Vagina (tissue), 2 donors: ENCODE data around the gene CRYM. TPM values are rescaled to one million over a fixed set of nuclear protein-coding genes. Genes with fewer than 3 reads are reported as not detected.
A peak's percentile ranks its signal among the peaks of the same experiment; 100 is the strongest.

ENCODE experiments used
- DNase-seq, 2 donors: peaks; one replicate each; pipeline ENCODE4 v3.0.0-alpha.2; 2017; ENCODE audit errors: extremely low spot score in 2 of 2
- H3K27ac ChIP-seq: fragments of 200-600 bp; sonication (generic); one replicate; pipeline ENCODE4 v1.5.1; 2019
- H3K27me3 ChIP-seq: fragments of 200-600 bp; sonication (generic); one replicate; pipeline ENCODE4 v1.5.1; 2019
- H3K36me3 ChIP-seq, 2 donors: fragments of 200-600 bp; sonication (generic); one replicate each; pipeline ENCODE4 v1.5.1; 2017 to 2019
- H3K4me1 ChIP-seq: fragments of 200-600 bp; sonication (generic); one replicate; pipeline ENCODE4 v1.5.1; 2019
- H3K4me3 ChIP-seq, 2 donors: fragments of 200-600 bp; sonication (generic); 1 replicate in 1 of 2; 2 replicates in 1 of 2; pipeline ENCODE4 v1.5.1; 2016 to 2019
- H3K9me3 ChIP-seq: fragments of 200-600 bp; sonication (generic); one replicate; pipeline ENCODE4 v1.5.1; 2019
- POLR2A ChIP-seq, 2 donors: fragments of 450-650 bp; IDR thresholded peaks; one replicate each; pipeline ENCODE4 v1.6.1; 2017; ENCODE audit warnings: antibody characterized with exemption in 2 of 2, mild to moderate bottlenecking in 2 of 2, moderate library complexity in 2 of 2
- POLR2AphosphoS5 ChIP-seq, 2 donors: sonication (generic); formaldehyde crosslinking; IDR thresholded peaks; one replicate each; pipeline ENCODE4 v1.9.0; 2017; ENCODE audit warnings: antibody characterized with exemption in 2 of 2, mild to moderate bottlenecking in 2 of 2, low read depth in 1 of 2; ENCODE audit not compliant: insufficient read depth in 1 of 2
- intact Hi-C: fragments of 100-400 bp; cut with DNase I; formaldehyde crosslinking; loops from one replicate; pipeline ENCODE4 v1.15.1; 2023
- total RNA-seq: library from RNA; depleted of rRNA; stranded (reverse); fragments of >200 nt; gene quantifications from one replicate; pipeline ENCODE4 v1.2.3, GENCODE V29; 2016
- TF ChIP-seq, protein P1 (sequence below), 3 experiments: fragments of 450-650 bp in 2 of 3; fragments of 200-600 bp in 1 of 3; sonication (generic) in 1 of 3; IDR thresholded peaks; one replicate each; pipeline ENCODE4 v1.5.1; 2017 to 2019; ENCODE audit warnings: antibody characterized with exemption in 3 of 3, mild to moderate bottlenecking in 2 of 3, moderate library complexity in 2 of 3

Gene CRYM
- total RNA-seq, 1 donor from 2014 or later = 3.9 TPM

DNA sequence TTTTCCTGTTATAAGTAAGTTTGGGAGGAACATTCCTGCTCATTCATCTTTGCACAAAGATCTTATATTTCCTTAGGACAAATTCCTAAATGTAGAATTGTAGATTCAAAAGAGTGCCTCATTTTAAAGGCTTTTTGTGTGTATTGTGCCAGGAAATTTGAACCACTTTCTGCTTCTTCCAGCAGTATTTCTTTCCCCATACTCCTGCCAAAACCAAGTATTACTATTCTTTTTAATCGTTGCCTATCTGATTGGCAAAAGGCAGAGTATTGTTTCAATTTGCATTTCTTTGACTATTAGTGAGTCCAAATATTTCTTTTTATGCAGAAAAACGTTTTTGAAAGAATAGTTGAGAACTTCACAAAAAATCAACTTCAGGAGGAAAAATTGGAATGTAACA is 35.3 kb downstream of the CRYM start:
- H3K27ac ChIP-seq = no peak overlapping the region
- H3K36me3 ChIP-seq = no peaks in the 10 kb centered on the region
- no peaks in the 10 kb centered on the region for H3K4me1 ChIP-seq
- TF ChIP-seq POLR2AphosphoS5 (IDR thresholded peaks at IDR 0.05; ENCODE audit: insufficient read depth in 1 of 2, low read depth in 1 of 2) = no peak
- TF ChIP-seq, protein P1, sequence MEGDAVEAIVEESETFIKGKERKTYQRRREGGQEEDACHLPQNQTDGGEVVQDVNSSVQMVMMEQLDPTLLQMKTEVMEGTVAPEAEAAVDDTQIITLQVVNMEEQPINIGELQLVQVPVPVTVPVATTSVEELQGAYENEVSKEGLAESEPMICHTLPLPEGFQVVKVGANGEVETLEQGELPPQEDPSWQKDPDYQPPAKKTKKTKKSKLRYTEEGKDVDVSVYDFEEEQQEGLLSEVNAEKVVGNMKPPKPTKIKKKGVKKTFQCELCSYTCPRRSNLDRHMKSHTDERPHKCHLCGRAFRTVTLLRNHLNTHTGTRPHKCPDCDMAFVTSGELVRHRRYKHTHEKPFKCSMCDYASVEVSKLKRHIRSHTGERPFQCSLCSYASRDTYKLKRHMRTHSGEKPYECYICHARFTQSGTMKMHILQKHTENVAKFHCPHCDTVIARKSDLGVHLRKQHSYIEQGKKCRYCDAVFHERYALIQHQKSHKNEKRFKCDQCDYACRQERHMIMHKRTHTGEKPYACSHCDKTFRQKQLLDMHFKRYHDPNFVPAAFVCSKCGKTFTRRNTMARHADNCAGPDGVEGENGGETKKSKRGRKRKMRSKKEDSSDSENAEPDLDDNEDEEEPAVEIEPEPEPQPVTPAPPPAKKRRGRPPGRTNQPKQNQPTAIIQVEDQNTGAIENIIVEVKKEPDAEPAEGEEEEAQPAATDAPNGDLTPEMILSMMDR (IDR thresholded peaks at IDR 0.05) = no peak
- TF ChIP-seq POLR2A (IDR thresholded peaks at IDR 0.05) = no peak
- H3K9me3 ChIP-seq = no peaks in the 10 kb centered on the region
- no peaks in the 10 kb centered on the region for H3K27me3 ChIP-seq
- DNase-seq = no peak
- no peak overlapping the region for H3K4me3 ChIP-seq
- intact Hi-C loops = no loop called here

DNA sequence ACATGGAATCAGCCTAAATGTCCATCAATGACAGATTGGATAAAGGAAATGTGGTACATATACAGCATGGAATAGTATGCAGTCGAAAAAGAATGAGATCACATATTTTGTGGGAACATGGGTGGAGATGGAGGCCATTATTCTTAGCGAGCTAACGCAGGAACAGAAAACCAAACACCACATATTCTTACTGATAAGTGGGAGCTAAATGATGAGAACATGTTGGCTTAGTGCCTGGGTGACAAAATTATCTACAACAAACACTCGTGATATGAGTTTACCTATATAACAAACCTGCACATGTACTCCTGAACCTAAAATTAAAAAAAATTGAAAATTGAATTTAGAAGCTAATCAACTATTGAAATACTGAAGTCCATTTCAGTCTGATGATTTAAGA is 38.4 kb downstream of the CRYM start:
- H3K9me3 ChIP-seq = no peaks in the 10 kb centered on the region
- no peak overlapping the region for H3K4me3 ChIP-seq
- no peaks in the 10 kb centered on the region for H3K27me3 ChIP-seq
- intact Hi-C loops = no loop called here
- DNase-seq = no peak
- H3K4me1 ChIP-seq = no peaks in the 10 kb centered on the region
- no peaks in the 10 kb centered on the region for H3K36me3 ChIP-seq
- TF ChIP-seq POLR2AphosphoS5 (IDR thresholded peaks at IDR 0.05; ENCODE audit: insufficient read depth in 1 of 2, low read depth in 1 of 2) (no peak), POLR2A (IDR thresholded peaks at IDR 0.05) (no peak)
- TF ChIP-seq, protein P1 (IDR thresholded peaks at IDR 0.05) = no peak
- H3K27ac ChIP-seq = no peak overlapping the region

DNA sequence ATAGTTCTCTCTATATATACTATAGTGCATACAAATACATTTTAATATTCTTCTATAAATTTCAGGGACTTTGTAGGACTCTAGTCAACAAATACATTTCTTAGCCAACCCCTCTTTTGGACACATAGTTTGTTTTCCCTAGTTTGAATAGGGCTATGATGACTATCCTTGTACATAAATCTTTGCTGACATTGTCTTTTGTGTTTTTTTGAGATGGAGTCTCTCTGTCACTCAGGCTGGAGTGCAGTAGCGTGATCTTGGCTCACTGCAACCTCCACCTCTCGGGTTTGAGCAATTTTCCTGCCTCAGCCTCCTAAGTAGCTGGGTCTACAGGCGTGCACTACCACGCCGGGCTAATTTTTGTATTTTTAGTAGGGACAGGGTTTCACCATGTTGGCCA is 41.3 kb downstream of the CRYM start:
- peak in 1 of 2 donors; percentile 7 for DNase-seq
- H3K27ac ChIP-seq = no peak overlapping the region
- H3K4me1 ChIP-seq = no peaks in the 10 kb centered on the region
- no peaks in the 10 kb centered on the region for H3K36me3 ChIP-seq
- intact Hi-C loops = no loop called here
- H3K4me3 ChIP-seq = no peak overlapping the region
- no peaks in the 10 kb centered on the region for H3K9me3 ChIP-seq
- TF ChIP-seq POLR2A (IDR thresholded peaks at IDR 0.05) (no peak), POLR2AphosphoS5 (IDR thresholded peaks at IDR 0.05; ENCODE audit: insufficient read depth in 1 of 2, low read depth in 1 of 2) (no peak)
- TF ChIP-seq, protein P1 (IDR thresholded peaks at IDR 0.05) = no peak
- H3K27me3 ChIP-seq = no peaks in the 10 kb centered on the region

DNA sequence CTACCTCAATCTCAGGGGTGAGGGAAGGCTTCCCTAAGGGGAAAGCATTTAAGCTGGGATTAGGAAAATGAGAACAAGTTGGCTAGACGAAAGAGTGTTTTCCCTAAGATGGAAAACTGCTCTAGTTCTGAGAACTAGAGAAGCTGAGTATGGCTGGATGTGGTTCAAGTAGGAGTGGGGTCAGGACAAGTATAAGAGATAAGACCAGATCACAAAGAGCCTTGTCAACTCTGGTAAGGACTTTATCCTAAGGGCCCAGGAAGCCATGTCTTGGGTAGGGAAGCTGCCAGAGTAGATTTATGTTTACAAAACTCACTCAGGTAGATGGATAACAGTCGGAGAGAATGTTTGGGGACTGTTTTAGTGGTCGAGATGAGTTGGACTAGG is 42.9 kb downstream of the CRYM start:
- Histone ChIP-seq H3K9me3 (no peaks in the 10 kb centered on the region), H3K27me3 (no peaks in the 10 kb centered on the region), H3K4me1 (no peaks in the 10 kb centered on the region), H3K36me3 (no peaks in the 10 kb centered on the region), H3K27ac (no peak overlapping the region), H3K4me3 (no peak overlapping the region)
- no peak for TF ChIP-seq POLR2AphosphoS5 (IDR thresholded peaks at IDR 0.05; ENCODE audit: insufficient read depth in 1 of 2, low read depth in 1 of 2)
- no peak for TF ChIP-seq POLR2A (IDR thresholded peaks at IDR 0.05)
- TF ChIP-seq, protein P1 (IDR thresholded peaks at IDR 0.05) = no peak
- peak in 1 of 2 donors; percentile 2 for DNase-seq
- intact Hi-C loops = no loop called here

DNA sequence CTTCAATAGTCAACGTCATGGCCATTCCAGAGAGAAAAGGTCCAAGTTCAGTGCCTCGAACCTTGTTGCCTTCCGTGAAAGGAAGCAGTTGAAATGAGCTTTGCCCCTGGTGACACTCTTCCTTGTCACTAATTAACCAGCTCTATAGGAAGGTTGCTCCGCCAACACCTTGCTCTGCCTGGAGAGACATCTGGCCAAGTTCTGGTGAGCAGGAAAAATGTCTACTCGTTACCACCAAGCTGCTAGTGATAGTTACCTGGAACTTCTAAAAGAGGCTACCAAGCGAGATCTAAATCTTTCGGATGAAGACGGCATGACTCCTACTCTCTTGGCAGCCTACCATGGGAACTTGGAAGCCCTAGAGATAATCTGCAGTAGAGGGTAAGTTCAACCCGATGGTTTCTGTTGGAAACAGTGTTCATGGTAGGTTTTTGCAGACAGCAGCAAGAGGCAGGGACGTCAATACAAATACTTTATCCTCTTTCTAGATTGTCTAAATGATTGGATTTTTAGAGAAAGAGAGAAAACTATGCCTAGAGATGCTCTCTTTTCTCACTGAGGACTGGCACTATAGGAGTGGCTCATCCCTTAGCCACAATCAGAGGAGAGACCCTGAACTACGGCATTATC is 44.5 kb downstream of the CRYM start, which contains the start of gene ANKS4B:
ANKS4B (plus strand) TSS at position 179 of the 630 bp plus-strand sequence; CDS start at position 218, 39 bp downstream.
- Histone ChIP-seq H3K27me3 (no peaks in the 10 kb centered on the region), H3K4me1 (no peaks in the 10 kb centered on the region), H3K9me3 (no peaks in the 10 kb centered on the region), H3K27ac (no peak within 1 kb of the TSS), H3K36me3 (no peaks in the 10 kb centered on the region), H3K4me3 (no peak within 1 kb of the TSS)
- intact Hi-C loops = no loop called here
- TF ChIP-seq POLR2A (IDR thresholded peaks at IDR 0.05) (no peak), POLR2AphosphoS5 (IDR thresholded peaks at IDR 0.05; ENCODE audit: insufficient read depth in 1 of 2, low read depth in 1 of 2) (no peak)
- TF ChIP-seq, protein P1 (IDR thresholded peaks at IDR 0.05) = no peak
- DNase-seq = peak in 1 of 2 donors; percentile 6
